ENCODE data around the gene FBLN2. TPM values are rescaled to one million over a fixed set of nuclear protein-coding genes. Genes with fewer than 3 reads are reported as not detected.
A peak's percentile ranks its signal among the peaks of the same experiment; 100 is the strongest.

The FBLN2 gene
- polyA plus RNA-seq, 2 of the 4 experiments (the other 2 are of a cell fraction): 1.1 to 2.7 TPM

- no peaks in the 10 kb centered on the region for H3K9me3 ChIP-seq
- no peak overlapping the region for H3K4me3 ChIP-seq
- ChIA-PET CTCF (interaction anchor here (1.2 to 2.5 kb wide), 2 partner anchors 86 to 87 kb away, joined by 4 to 9 read pairs; no protein-coding TSS in a partner anchor), POLR2A (no interaction called here)
- WGBS (ENCODE audit: missing lambda C conversion rate): 75% methylated on average over 18 of the region's 21 CpGs
- H3K4me2 ChIP-seq: no peak overlapping the region
- no peak overlapping the region for H3K27ac ChIP-seq
- no peak for FAIRE-seq
- ATAC-seq: no peak
- no peak for DNase-seq (ENCODE audit: low read depth in 1 of 2, low spot score in 1 of 2)
- TF ChIP-seq ELK1 (IDR thresholded peaks at IDR 0.05; ENCODE audit: low read depth, low read length) (no peak), KDM1A (IDR thresholded peaks at IDR 0.05; ENCODE audit: low read depth) (no peak), KDM5A (IDR thresholded peaks at IDR 0.05) (no peak), NFE2L2 (conservative IDR thresholded peaks at IDR 0.05; ENCODE audit: low read length) (no peak), ZNF302 (CRISPR knock-in tag; IDR thresholded peaks at IDR 0.05) (no peak), CHD2 (IDR thresholded peaks at IDR 0.05; ENCODE audit: low read length, partially characterized antibody) (no peak), POLR2A (IDR thresholded peaks at IDR 0.05; ENCODE audit: low read length) (no peak)
- no peaks in the 10 kb centered on the region for H3K4me1 ChIP-seq
These were observed 32.8 kb downstream of the FBLN2 start for GRCh38 chr3:13581485-13582365.

- Histone ChIP-seq H3K4me2 (no peak overlapping the region), H3K9me3 (no peaks in the 10 kb centered on the region), H3K4me3 (no peak overlapping the region), H3K27ac (no peak overlapping the region), H3K4me1 (no peaks in the 10 kb centered on the region)
- ATAC-seq (no peak), DNase-seq (ENCODE audit: low read depth in 1 of 2, low spot score in 1 of 2) (no peak), FAIRE-seq (no peak)
- ChIA-PET POLR2A (no interaction called here), CTCF (interaction anchor here (1.2 to 1.9 kb wide), 2 partner anchors 67 to 88 kb away, joined by 4 to 5 read pairs; no protein-coding TSS in a partner anchor)
- TF ChIP-seq ZFP36 (IDR thresholded peaks at IDR 0.05; ENCODE audit: borderline replicate concordance, partially characterized antibody): peak; percentile 67
- no peak for TF ChIP-seq TP53 (CRISPR knock-in tag; IDR thresholded peaks at IDR 0.05)
- 77% methylated on average over 17 of the region's 24 CpGs for WGBS (ENCODE audit: missing lambda C conversion rate)
These were observed 33.7 kb downstream of the FBLN2 start for GRCh38 chr3:13582366-13583250.

- no peak for DNase-seq (ENCODE audit: low read depth in 1 of 2, low spot score in 1 of 2)
- no peak overlapping the region for H3K27ac ChIP-seq
- no peak for TF ChIP-seq USF2 (IDR thresholded peaks at IDR 0.05)
- no peak for TF ChIP-seq FOXS1 (CRISPR knock-in tag; IDR thresholded peaks at IDR 0.05)
- no peak for TF ChIP-seq CBX2 (IDR thresholded peaks at IDR 0.05; ENCODE audit: borderline replicate concordance, low read depth)
- TF ChIP-seq FOSB (CRISPR knock-in tag; IDR thresholded peaks at IDR 0.05): no peak
- no peak for TF ChIP-seq TP53 (CRISPR knock-in tag; IDR thresholded peaks at IDR 0.05)
- no peak for TF ChIP-seq GATA3 (IDR thresholded peaks at IDR 0.05; ENCODE audit: borderline replicate concordance)
- no peak for TF ChIP-seq KDM5A (IDR thresholded peaks at IDR 0.05)
- no peak for TF ChIP-seq EP300 (IDR thresholded peaks at IDR 0.05)
- TF ChIP-seq EHMT2 (IDR thresholded peaks at IDR 0.05; ENCODE audit: low read depth): no peak
- no peak for TF ChIP-seq HOXB5 (CRISPR knock-in tag; IDR thresholded peaks at IDR 0.05)
- no peak for TF ChIP-seq SMC3 (IDR thresholded peaks at IDR 0.05)
- TF ChIP-seq TFCP2L1 (CRISPR knock-in tag; IDR thresholded peaks at IDR 0.05): no peak
- no peak for TF ChIP-seq SREBF2 (IDR thresholded peaks at IDR 0.05)
- no peak for TF ChIP-seq HDAC2 (IDR thresholded peaks at IDR 0.05)
- TF ChIP-seq PBX3 (IDR thresholded peaks at IDR 0.05): no peak
- TF ChIP-seq RCOR1 (IDR thresholded peaks at IDR 0.05; ENCODE audit: low read depth, low read length): no peak
- TF ChIP-seq RNF2 (IDR thresholded peaks at IDR 0.05; ENCODE audit: borderline replicate concordance, low read depth): no peak
- no peak for TF ChIP-seq ZFP36 (IDR thresholded peaks at IDR 0.05; ENCODE audit: borderline replicate concordance, partially characterized antibody)
- no peak for TF ChIP-seq MAZ (IDR thresholded peaks at IDR 0.05; ENCODE audit: borderline replicate concordance, low read depth, low read length)
- no peak for TF ChIP-seq RFX5 (IDR thresholded peaks at IDR 0.05)
- H3K9me3 ChIP-seq: no peaks in the 10 kb centered on the region
- H3K4me1 ChIP-seq: no peaks in the 10 kb centered on the region
- ChIA-PET POLR2A (no interaction called here), CTCF (interaction anchor here (0.9 to 4.2 kb wide), 5 partner anchors 8 to 491 kb away, joined by 3 to 22 read pairs (median 5); no protein-coding TSS in a partner anchor)
- 68% methylated on average over 13 of the region's 15 CpGs for WGBS (ENCODE audit: missing lambda C conversion rate)
- no peak for FAIRE-seq
- ATAC-seq: no peak
- no peak overlapping the region for H3K4me3 ChIP-seq
- H3K4me2 ChIP-seq: no peak overlapping the region
These were observed 34.6 kb downstream of the FBLN2 start for GRCh38 chr3:13583251-13584180.

Measured in A549 (cell line).